ENCODE measurements around the gene CNTRL. TPM values are rescaled to one million over a fixed set of nuclear protein-coding genes. Genes with fewer than 3 reads are reported as not detected.
A peak's percentile ranks its signal among the peaks of the same experiment; 100 is the strongest.
"Not testable (repeated sequence)": the region's sequence is repeated elsewhere in the genome, so short reads cannot be mapped to it uniquely, and the experiment has no call there.

The CNTRL gene
- total and polyA plus RNA-seq, 3 experiments from 2014 or later = 24.6 to 62.8 (median 59.4) TPM

DNA sequence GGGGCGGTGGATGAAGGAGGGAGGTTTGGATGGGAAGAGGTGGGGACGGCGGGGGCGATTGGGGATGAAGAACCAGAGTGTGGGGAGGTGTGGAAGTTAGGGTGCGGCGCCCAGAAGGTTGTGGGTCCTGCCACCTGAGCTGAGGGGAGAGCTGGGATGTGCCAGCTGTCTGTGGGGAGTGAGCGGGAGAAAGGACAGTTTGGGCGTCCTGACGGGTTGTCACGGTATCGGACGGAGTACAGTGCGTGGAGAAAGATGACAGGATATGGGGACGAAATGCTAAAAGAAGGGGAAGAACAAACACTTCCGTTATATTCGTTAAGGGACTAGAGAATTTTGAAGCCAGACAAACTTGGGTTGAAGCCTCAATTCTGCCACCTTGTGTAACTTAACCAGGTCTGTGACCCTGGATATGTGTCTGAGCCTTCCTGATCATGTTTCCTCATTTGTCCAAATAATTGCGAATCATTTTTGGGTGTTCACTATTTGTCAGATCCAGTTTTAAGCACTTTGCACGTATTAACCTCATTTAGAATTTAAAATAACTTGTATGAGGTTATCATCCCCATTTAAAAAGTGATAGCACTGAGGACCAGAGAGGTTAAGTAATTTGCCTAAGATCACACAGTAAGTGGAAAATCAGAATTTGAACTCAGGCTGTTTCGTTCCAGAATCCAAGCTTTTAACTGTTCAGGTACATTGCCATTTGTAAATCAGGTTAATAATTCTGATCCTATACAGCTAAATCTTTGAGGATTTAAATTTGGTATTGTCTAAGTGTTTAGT lies 689 bp downstream of the CNTRL start:
- Mint-ChIP-seq H3K9me3 (no peaks in the 10 kb centered on the region), H3K4me3 (peak overlapping the region; percentile 91 to 100 (median 99)), H3K27me3 (no peaks in the 10 kb centered on the region), H3K4me1 (peaks cover 53 to 72% (median 70%) of the 10 kb centered on the region in 3 donors), H3K36me3 (peaks cover 0 to 21% (median 0%) of the 10 kb centered on the region in 3 donors), H3K27ac (peak overlapping the region; percentile 68 to 100 (median 98))
- ChIA-PET CTCF (interaction anchor here (0.7 to 1.8 kb wide), 8 partner anchors 15 to 455 kb away, joined by 3 to 4 read pairs (median 4); no protein-coding TSS in a partner anchor), POLR2A (interaction anchor here (0.6 to 1.1 kb wide), 3 partner anchors 46 to 1786 kb away, joined by 3 read pairs; no protein-coding TSS in a partner anchor)
- peaks cover 31% of the 10 kb centered on the region for H3K4me1 ChIP-seq (ENCODE audit: insufficient read depth, low read length)
- no peaks in the 10 kb centered on the region for H3K36me3 ChIP-seq (ENCODE audit: insufficient read depth, low read length)
- H3K27me3 ChIP-seq (ENCODE audit: insufficient read depth, low read length, poor library complexity, severe bottlenecking) = no peaks in the 10 kb centered on the region
- H3K9me3 ChIP-seq (ENCODE audit: low read length) = no peaks in the 10 kb centered on the region
- peak in 2 of 5 donors; percentile 18 to 53 for DNase-seq
- H3K4me3 ChIP-seq (ENCODE audit: low read length) = peak overlapping the region; percentile 90
- H3K27ac ChIP-seq (ENCODE audit: low read depth, low read length) = peak overlapping the region; percentile 87

DNA sequence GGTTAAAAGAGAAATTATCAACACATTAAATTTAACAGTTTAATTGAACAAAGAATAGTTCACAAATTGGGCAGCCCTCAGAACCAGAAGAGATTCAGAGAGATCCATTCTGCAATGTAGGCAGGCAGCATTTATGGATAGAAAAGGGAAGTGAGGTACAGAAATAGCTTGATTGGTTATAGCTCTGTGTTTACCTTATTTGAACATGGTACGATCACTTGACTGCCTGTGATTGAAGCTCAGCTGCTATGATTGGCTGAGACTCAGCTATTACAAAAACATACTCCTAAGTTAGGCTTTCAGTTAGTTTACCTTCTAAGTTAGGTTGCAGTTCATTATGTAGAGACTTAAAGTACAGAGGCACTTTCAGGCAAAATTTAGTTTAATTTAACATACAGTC lies 7.3 kb downstream of the CNTRL start:
- peaks cover 3 to 51% (median 16%) of the 10 kb centered on the region in 3 donors for H3K36me3 Mint-ChIP-seq
- no peak for DNase-seq
- Histone ChIP-seq H3K4me3 (ENCODE audit: low read length) (no peak overlapping the region), H3K4me1 (ENCODE audit: insufficient read depth, low read length) (peaks cover 2% of the 10 kb centered on the region), H3K27me3 (ENCODE audit: insufficient read depth, low read length, poor library complexity, severe bottlenecking) (no peaks in the 10 kb centered on the region), H3K9me3 (ENCODE audit: low read length) (no peaks in the 10 kb centered on the region), H3K27ac (ENCODE audit: low read depth, low read length) (no peak overlapping the region), H3K36me3 (ENCODE audit: insufficient read depth, low read length) (no peaks in the 10 kb centered on the region)
- H3K9me3 Mint-ChIP-seq = no peaks in the 10 kb centered on the region
- H3K4me1 Mint-ChIP-seq = peaks cover 23 to 51% (median 50%) of the 10 kb centered on the region in 3 donors
- no peak overlapping the region for H3K4me3 Mint-ChIP-seq
- no peaks in the 10 kb centered on the region for H3K27me3 Mint-ChIP-seq
- CTCF ChIA-PET = interaction anchor here (1.1 to 2.7 kb wide), 5 partner anchors 11 to 50 kb away, joined by 3 to 11 read pairs (median 3); no protein-coding TSS in a partner anchor
- peak overlapping the region in 3 of 8 donors; percentile 15 to 47 (median 41) for H3K27ac Mint-ChIP-seq
- POLR2A ChIA-PET = interaction anchor here (0.6 to 0.7 kb wide), 2 partner anchors 11 to 112 kb away, joined by 3 to 4 read pairs; no protein-coding TSS in a partner anchor

DNA sequence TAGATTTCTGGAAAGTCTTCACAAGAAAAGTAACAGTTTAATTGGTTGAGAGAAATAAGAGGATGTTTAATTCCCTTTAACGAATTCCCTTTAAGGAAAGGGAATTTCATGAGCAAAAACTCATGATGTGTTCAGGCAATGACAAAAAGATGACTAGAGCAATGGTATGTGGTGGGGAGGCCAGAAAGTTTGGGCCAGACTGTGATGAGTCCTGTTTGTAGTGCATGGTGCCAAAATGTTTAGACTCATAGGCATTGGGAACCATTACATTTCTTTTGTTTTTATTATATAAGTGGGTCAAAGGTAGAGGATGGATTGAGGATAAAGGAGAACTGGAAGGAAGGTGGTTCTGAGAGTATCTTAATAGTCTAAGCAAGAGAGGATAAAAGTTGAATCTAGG lies 10.9 kb downstream of the CNTRL start:
- no peak for DNase-seq
- H3K27ac ChIP-seq (ENCODE audit: low read depth, low read length) = no peak overlapping the region
- ChIA-PET POLR2A (no interaction called here), CTCF (no interaction called here)
- H3K36me3 ChIP-seq (ENCODE audit: insufficient read depth, low read length) = no peaks in the 10 kb centered on the region
- H3K4me3 ChIP-seq (ENCODE audit: low read length) = no peak overlapping the region
- Mint-ChIP-seq H3K9me3 (no peaks in the 10 kb centered on the region), H3K27ac (peak overlapping the region in 4 of 8 donors; percentile 1 to 62 (median 8)), H3K36me3 (peaks cover 6 to 64% (median 19%) of the 10 kb centered on the region in 3 donors), H3K27me3 (no peaks in the 10 kb centered on the region), H3K4me3 (no peak overlapping the region), H3K4me1 (peaks cover 20 to 45% (median 45%) of the 10 kb centered on the region in 3 donors)
- H3K4me1 ChIP-seq (ENCODE audit: insufficient read depth, low read length) = no peaks in the 10 kb centered on the region
- H3K9me3 ChIP-seq (ENCODE audit: low read length) = no peaks in the 10 kb centered on the region
- H3K27me3 ChIP-seq (ENCODE audit: insufficient read depth, low read length, poor library complexity, severe bottlenecking) = no peaks in the 10 kb centered on the region

DNA sequence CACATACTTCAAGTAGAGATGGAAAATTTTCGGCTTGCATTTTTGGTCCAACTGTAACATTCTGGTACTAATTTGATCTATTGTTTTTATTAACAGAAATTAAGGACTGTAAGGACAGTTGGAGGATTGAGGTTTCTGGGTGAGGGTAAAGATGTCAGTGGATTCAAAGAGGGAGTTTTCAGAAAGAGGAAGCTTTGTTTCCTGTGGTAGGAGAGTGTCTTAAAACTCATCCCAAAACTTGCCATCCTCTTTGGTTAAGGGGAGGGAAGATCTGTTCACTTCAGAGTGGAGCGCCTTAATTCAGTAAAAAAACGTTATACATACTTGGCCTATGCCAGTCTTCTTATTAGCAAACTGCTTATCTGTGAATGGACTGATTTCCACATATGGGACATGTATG lies 13.8 kb downstream of the CNTRL start:
- ChIA-PET POLR2A (no interaction called here), CTCF (no interaction called here)
- Mint-ChIP-seq H3K9me3 (no peaks in the 10 kb centered on the region), H3K4me1 (peaks cover 20 to 35% (median 34%) of the 10 kb centered on the region in 3 donors), H3K4me3 (no peak overlapping the region), H3K36me3 (peaks cover 11 to 63% (median 12%) of the 10 kb centered on the region in 3 donors), H3K27me3 (no peaks in the 10 kb centered on the region), H3K27ac (peak overlapping the region in 4 of 8 donors; percentile 2 to 47 (median 8))
- Histone ChIP-seq H3K27ac (ENCODE audit: low read depth, low read length) (no peak overlapping the region), H3K4me1 (ENCODE audit: insufficient read depth, low read length) (no peaks in the 10 kb centered on the region), H3K9me3 (ENCODE audit: low read length) (no peaks in the 10 kb centered on the region), H3K36me3 (ENCODE audit: insufficient read depth, low read length) (peaks cover 5% of the 10 kb centered on the region), H3K27me3 (ENCODE audit: insufficient read depth, low read length, poor library complexity, severe bottlenecking) (no peaks in the 10 kb centered on the region), H3K4me3 (ENCODE audit: low read length) (no peak overlapping the region)
- DNase-seq = no peak

DNA sequence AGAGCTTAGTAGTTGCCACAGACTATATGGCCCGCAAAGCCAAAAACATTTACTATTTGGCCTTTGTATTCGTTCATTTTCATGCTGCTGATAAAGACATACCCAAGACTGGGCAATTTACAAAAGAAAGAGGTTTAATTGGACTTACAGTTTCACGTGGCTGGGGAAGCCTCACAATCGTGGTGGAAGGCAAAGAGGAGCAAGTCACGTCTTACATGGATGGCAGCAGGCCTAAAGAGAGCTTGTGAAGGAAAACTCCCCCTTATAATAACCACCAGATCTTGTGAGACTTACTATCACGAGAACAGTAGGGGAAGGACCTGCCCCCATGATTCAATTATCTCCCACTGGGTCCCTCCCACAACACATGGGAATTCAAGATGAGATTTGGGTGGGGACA lies 16.0 kb downstream of the CNTRL start:
- H3K36me3 Mint-ChIP-seq = peaks cover 18 to 70% (median 25%) of the 10 kb centered on the region in 3 donors
- H3K4me3 Mint-ChIP-seq, CTCF ChIA-PET: not testable (repeated sequence)

DNA sequence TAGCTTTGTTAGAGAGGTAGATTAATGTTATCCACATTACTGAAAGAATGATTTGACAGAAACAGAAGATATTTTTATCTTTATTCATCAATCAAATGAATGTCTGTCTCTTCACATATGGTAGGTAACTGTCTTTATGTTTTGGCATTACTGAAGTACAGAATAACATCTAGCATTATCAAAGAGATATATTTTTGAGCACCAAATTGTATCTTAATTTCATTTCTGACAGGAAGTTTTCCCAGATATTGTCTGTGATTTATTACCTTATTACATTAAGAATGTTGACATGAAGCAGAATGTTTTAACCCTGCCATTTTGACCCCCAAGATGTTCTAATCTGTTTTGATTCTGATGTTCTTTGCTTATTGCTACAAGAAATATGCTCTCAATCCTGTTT lies 20.3 kb downstream of the CNTRL start:
- POLR2A ChIA-PET = no interaction called here
- Mint-ChIP-seq H3K9me3 (peaks cover 0 to 2% (median 0%) of the 10 kb centered on the region in 5 donors), H3K4me3 (no peak overlapping the region), H3K27me3 (no peaks in the 10 kb centered on the region), H3K27ac (peak overlapping the region in 3 of 8 donors; percentile 8 to 47 (median 30)), H3K36me3 (peaks cover 33 to 80% (median 36%) of the 10 kb centered on the region in 3 donors), H3K4me1 (peaks cover 5 to 13% (median 7%) of the 10 kb centered on the region in 3 donors)
- Histone ChIP-seq H3K27ac (ENCODE audit: low read depth, low read length) (no peak overlapping the region), H3K9me3 (ENCODE audit: low read length) (no peaks in the 10 kb centered on the region), H3K4me1 (ENCODE audit: insufficient read depth, low read length) (no peaks in the 10 kb centered on the region), H3K4me3 (ENCODE audit: low read length) (no peak overlapping the region), H3K27me3 (ENCODE audit: insufficient read depth, low read length, poor library complexity, severe bottlenecking) (no peaks in the 10 kb centered on the region), H3K36me3 (ENCODE audit: insufficient read depth, low read length) (peaks cover 24% of the 10 kb centered on the region)
- CTCF ChIA-PET = interaction anchor here (1.2 to 1.5 kb wide), 2 partner anchors 13 to 24 kb away, joined by 3 read pairs; no protein-coding TSS in a partner anchor
- no peak for DNase-seq

More for the DNA sequence above, 16.0 kb downstream of the CNTRL start:
- peaks cover 19 to 33% (median 32%) of the 10 kb centered on the region in 3 donors for H3K4me1 Mint-ChIP-seq
- H3K9me3 ChIP-seq (ENCODE audit: low read length); H3K4me3 ChIP-seq (ENCODE audit: low read length); H3K9me3 Mint-ChIP-seq; H3K27ac ChIP-seq (ENCODE audit: low read depth, low read length); H3K27ac Mint-ChIP-seq; H3K36me3 ChIP-seq (ENCODE audit: insufficient read depth, low read length); DNase-seq; H3K4me1 ChIP-seq (ENCODE audit: insufficient read depth, low read length); H3K27me3 ChIP-seq (ENCODE audit: insufficient read depth, low read length, poor library complexity, severe bottlenecking); POLR2A ChIA-PET; H3K27me3 Mint-ChIP-seq: not testable (repeated sequence)

DNA sequence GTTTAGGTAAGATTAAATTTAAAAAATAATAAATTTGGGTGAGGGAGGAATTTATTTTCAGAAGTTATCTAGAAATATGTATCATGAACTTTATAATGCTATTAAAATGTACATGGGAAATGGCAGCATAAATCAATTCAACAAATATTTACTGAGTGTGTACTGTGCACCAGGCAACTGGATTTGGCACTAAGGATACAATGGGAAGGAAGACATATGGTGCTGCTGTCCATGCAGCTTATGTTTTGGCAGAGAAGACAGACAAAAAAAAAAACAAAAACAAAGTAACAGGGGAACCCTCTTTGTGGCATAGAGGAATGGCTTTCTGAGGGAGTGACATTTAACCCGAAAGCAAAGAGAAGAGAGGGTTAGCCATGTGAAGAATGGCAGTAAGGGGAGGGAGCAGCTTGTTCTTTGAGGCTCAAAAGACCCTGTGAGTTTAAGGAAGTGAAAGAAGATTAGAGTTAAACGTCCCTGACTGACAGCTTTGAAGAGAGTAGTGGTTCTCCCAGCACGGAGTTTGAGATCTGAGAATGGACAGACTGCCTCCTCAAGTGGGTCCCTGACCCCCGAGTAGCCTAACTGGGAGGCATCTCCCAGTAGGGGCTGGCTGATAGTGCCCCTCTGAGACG lies 23.9 kb downstream of the CNTRL start:
- H3K4me1 Mint-ChIP-seq = peaks cover 6 to 7% (median 7%) of the 10 kb centered on the region in 3 donors
- no peaks in the 10 kb centered on the region for H3K27me3 Mint-ChIP-seq
- H3K36me3 Mint-ChIP-seq = peaks cover 29 to 66% (median 43%) of the 10 kb centered on the region in 3 donors
- H3K9me3 Mint-ChIP-seq = peaks cover 4 to 15% (median 5%) of the 10 kb centered on the region in 5 donors
- H3K27ac Mint-ChIP-seq = peak overlapping the region in 4 of 8 donors; percentile 4 to 79 (median 40)
- Histone ChIP-seq H3K9me3 (ENCODE audit: low read length) (no peaks in the 10 kb centered on the region), H3K4me1 (ENCODE audit: insufficient read depth, low read length) (no peaks in the 10 kb centered on the region), H3K27ac (ENCODE audit: low read depth, low read length) (no peak overlapping the region), H3K4me3 (ENCODE audit: low read length) (no peak overlapping the region), H3K27me3 (ENCODE audit: insufficient read depth, low read length, poor library complexity, severe bottlenecking) (no peaks in the 10 kb centered on the region), H3K36me3 (ENCODE audit: insufficient read depth, low read length) (peaks cover 18% of the 10 kb centered on the region)
- POLR2A ChIA-PET = no interaction called here
- CTCF ChIA-PET = interaction anchor here (0.8 to 1.6 kb wide), 2 partner anchors 9 to 13 kb away, joined by 3 to 4 read pairs; no protein-coding TSS in a partner anchor
- no peak for DNase-seq
- H3K4me3 Mint-ChIP-seq = no peak overlapping the region

Data from CD8-positive, alpha-beta memory T cell (primary cell).